Neuron (in vitro differentiated cells): ENCODE data around the gene COG2.

Experiments used
- H2AFZ ChIP-seq: one replicate; pipeline ENCODE4 v1.6.1; 2013; ENCODE audit warnings: low read depth, mild to moderate bottlenecking, inconsistent platforms, low read length, moderate library complexity
- H3K27me3 ChIP-seq: one replicate; pipeline ENCODE4 v1.6.1; 2013; ENCODE audit warnings: low read length; ENCODE audit not compliant: insufficient read depth
- H3K36me3 ChIP-seq: one replicate; pipeline ENCODE4 v1.6.1; 2013; ENCODE audit warnings: low read length; ENCODE audit not compliant: insufficient read depth
- H3K4me1 ChIP-seq: one replicate; pipeline ENCODE4 v1.6.1; 2013; ENCODE audit warnings: low read length; ENCODE audit not compliant: insufficient read depth
- H3K4me3 ChIP-seq: 2 replicates; pipeline ENCODE4 v1.5.1; 2013; ENCODE audit warnings: mild to moderate bottlenecking, low read length, moderate library complexity
- H3K9me3 ChIP-seq: one replicate; pipeline ENCODE4 v1.6.1; 2013; ENCODE audit warnings: low read length

COG2 gene

GRCh38 chr1:230661976-230662375 is 19.7 kb downstream of the COG2 start:
- H3K4me3 ChIP-seq = no peak overlapping the region
- peaks cover 57% of the 10 kb centered on the region for H3K36me3 ChIP-seq
- no peak overlapping the region for H2AFZ ChIP-seq
- peaks cover 16% of the 10 kb centered on the region for H3K4me1 ChIP-seq
- H3K27me3 ChIP-seq = no peaks in the 10 kb centered on the region
- H3K9me3 ChIP-seq = no peaks in the 10 kb centered on the region

- no peaks in the 10 kb centered on the region for H3K9me3 ChIP-seq
- H3K27me3 ChIP-seq = no peaks in the 10 kb centered on the region
- H3K4me3 ChIP-seq = no peak overlapping the region
- peaks cover 16% of the 10 kb centered on the region for H3K4me1 ChIP-seq
- peaks cover 70% of the 10 kb centered on the region for H3K36me3 ChIP-seq
- no peak overlapping the region for H2AFZ ChIP-seq
Measured at GRCh38 chr1:230668227-230668626, 25.9 kb downstream of the COG2 start.

- peaks cover 72% of the 10 kb centered on the region for H3K36me3 ChIP-seq
- no peaks in the 10 kb centered on the region for H3K9me3 ChIP-seq
- H2AFZ ChIP-seq = no peak overlapping the region
- peaks cover 16% of the 10 kb centered on the region for H3K4me1 ChIP-seq
- H3K4me3 ChIP-seq = no peak overlapping the region
- H3K27me3 ChIP-seq = no peaks in the 10 kb centered on the region
Measured at GRCh38 chr1:230669543-230669942, 27.3 kb downstream of the COG2 start.

GRCh38 chr1:230674581-230674980 is 32.3 kb downstream of the COG2 start:
- Histone ChIP-seq H3K36me3 (peaks cover 88% of the 10 kb centered on the region), H3K9me3 (peaks cover 17% of the 10 kb centered on the region)

GRCh38 chr1:230677200-230677599 is 34.9 kb downstream of the COG2 start:
- Histone ChIP-seq H3K4me3 (no peak overlapping the region), H3K36me3 (peaks cover 88% of the 10 kb centered on the region), H3K9me3 (peaks cover 17% of the 10 kb centered on the region)

More at GRCh38 chr1:230674581-230674980, 32.3 kb downstream of the COG2 start:
- Histone ChIP-seq H3K4me1 (no peaks in the 10 kb centered on the region), H3K27me3 (no peaks in the 10 kb centered on the region), H3K4me3 (no peak overlapping the region), H2AFZ (no peak overlapping the region)

GRCh38 chr1:230679192-230679591 is 36.9 kb downstream of the COG2 start:
- Histone ChIP-seq H3K36me3 (peaks cover 89% of the 10 kb centered on the region), H3K4me1 (peaks cover 2% of the 10 kb centered on the region), H3K9me3 (peaks cover 17% of the 10 kb centered on the region), H3K27me3 (no peaks in the 10 kb centered on the region), H3K4me3 (no peak overlapping the region), H2AFZ (no peak overlapping the region)

More at GRCh38 chr1:230677200-230677599, 34.9 kb downstream of the COG2 start:
- Histone ChIP-seq H3K4me1 (peaks cover under 1% of the 10 kb centered on the region), H3K27me3 (no peaks in the 10 kb centered on the region), H2AFZ (no peak overlapping the region)

- H3K9me3 ChIP-seq = peaks cover 17% of the 10 kb centered on the region
- peaks cover 86% of the 10 kb centered on the region for H3K36me3 ChIP-seq
- H3K4me3 ChIP-seq = no peak overlapping the region
- peaks cover 2% of the 10 kb centered on the region for H3K4me1 ChIP-seq
- H2AFZ ChIP-seq = no peak overlapping the region
- H3K27me3 ChIP-seq = no peaks in the 10 kb centered on the region
Measured at GRCh38 chr1:230679825-230680224, 37.5 kb downstream of the COG2 start.

GRCh38 chr1:230680300-230681025 is 38.2 kb downstream of the COG2 start:
- Histone ChIP-seq H3K4me3 (no peak overlapping the region), H2AFZ (no peak overlapping the region), H3K27me3 (no peaks in the 10 kb centered on the region), H3K4me1 (peaks cover 2% of the 10 kb centered on the region), H3K36me3 (peaks cover 85% of the 10 kb centered on the region), H3K9me3 (peaks cover 15% of the 10 kb centered on the region)

GRCh38 chr1:230681599-230681998 is 39.3 kb downstream of the COG2 start:
- Histone ChIP-seq H3K36me3 (peaks cover 85% of the 10 kb centered on the region), H2AFZ (no peak overlapping the region), H3K4me1 (peaks cover 2% of the 10 kb centered on the region), H3K9me3 (peaks cover 9% of the 10 kb centered on the region), H3K27me3 (no peaks in the 10 kb centered on the region), H3K4me3 (no peak overlapping the region)

GRCh38 chr1:230682274-230682673 is 40.0 kb downstream of the COG2 start:
- Histone ChIP-seq H3K27me3 (no peaks in the 10 kb centered on the region), H3K4me3 (no peak overlapping the region), H3K9me3 (peaks cover 3% of the 10 kb centered on the region), H3K4me1 (peaks cover 2% of the 10 kb centered on the region), H3K36me3 (peaks cover 85% of the 10 kb centered on the region), H2AFZ (no peak overlapping the region)

- Histone ChIP-seq H2AFZ (no peak overlapping the region), H3K9me3 (peaks cover 2% of the 10 kb centered on the region), H3K27me3 (no peaks in the 10 kb centered on the region), H3K4me3 (no peak overlapping the region), H3K36me3 (peaks cover 88% of the 10 kb centered on the region), H3K4me1 (peaks cover 2% of the 10 kb centered on the region)
Measured at GRCh38 chr1:230682882-230683610, 40.8 kb downstream of the COG2 start.

- Histone ChIP-seq H3K27me3 (no peaks in the 10 kb centered on the region), H3K9me3 (no peaks in the 10 kb centered on the region), H3K36me3 (peaks cover 83% of the 10 kb centered on the region), H3K4me1 (peaks cover 2% of the 10 kb centered on the region), H3K4me3 (no peak overlapping the region), H2AFZ (no peak overlapping the region)
Measured at GRCh38 chr1:230684146-230684545, 41.9 kb downstream of the COG2 start.

- Histone ChIP-seq H3K4me1 (peaks cover 2% of the 10 kb centered on the region), H2AFZ (no peak overlapping the region), H3K27me3 (no peaks in the 10 kb centered on the region), H3K4me3 (no peak overlapping the region), H3K36me3 (peaks cover 83% of the 10 kb centered on the region), H3K9me3 (no peaks in the 10 kb centered on the region)
Measured at GRCh38 chr1:230684998-230685397, 42.7 kb downstream of the COG2 start.
